Measurements from ENCODE around the gene LMO4.

Gene LMO4

GRCh38 chr1:87386217-87386790 is 57.6 kb downstream of the LMO4 start:
- Histone ChIP-seq H3K27me3 (replicated peaks; ENCODE audit: insufficient read depth, low read length) (no peaks in the 10 kb centered on the region), H2AFZ (ENCODE audit: low read length) (no peak overlapping the region), H3K9me3 (replicated peaks; ENCODE audit: insufficient read depth, low read length) (no peaks in the 10 kb centered on the region), H3K4me3 (ENCODE audit: low read length) (no peak overlapping the region), H3K4me2 (ENCODE audit: low read depth, low read length) (no peak overlapping the region), H3K36me3 (replicated peaks; ENCODE audit: insufficient read depth, low read length) (no peaks in the 10 kb centered on the region), H3F3A (ENCODE audit: insufficient read depth, low read length) (no peaks in the 10 kb centered on the region), H3K9ac (ENCODE audit: low read length) (no peak overlapping the region), H3K9me2 (replicated peaks; ENCODE audit: insufficient read depth, low read length) (no peaks in the 10 kb centered on the region), H3K4me1 (ENCODE audit: low read length) (no peaks in the 10 kb centered on the region), H3K79me2 (ENCODE audit: low read length) (no peaks in the 10 kb centered on the region), H3K27ac (ENCODE audit: low read length) (no peak overlapping the region), H4K20me1 (ENCODE audit: insufficient read depth, low read length) (no peaks in the 10 kb centered on the region)
- TF ChIP-seq EZH2 (optimal IDR thresholded peaks at IDR 0.05; ENCODE audit: low read depth, low read length) (no peak), CTCF (IDR thresholded peaks at IDR 0.05; ENCODE audit: low read length) (no peak), EZH2phosphoT487 (IDR thresholded peaks at IDR 0.05; ENCODE audit: low read length) (no peak)
- DNase-seq: no peak

- no peak for TF ChIP-seq CTCF (IDR thresholded peaks at IDR 0.05; ENCODE audit: low read length)
- no peak for TF ChIP-seq EZH2phosphoT487 (IDR thresholded peaks at IDR 0.05; ENCODE audit: low read length)
- no peak for TF ChIP-seq EZH2 (optimal IDR thresholded peaks at IDR 0.05; ENCODE audit: low read depth, low read length)
- Histone ChIP-seq H3K79me2 (ENCODE audit: low read length) (no peaks in the 10 kb centered on the region), H3K27ac (ENCODE audit: low read length) (no peak overlapping the region), H3K9me2 (replicated peaks; ENCODE audit: insufficient read depth, low read length) (no peaks in the 10 kb centered on the region), H2AFZ (ENCODE audit: low read length) (no peak overlapping the region), H3K4me2 (ENCODE audit: low read depth, low read length) (no peak overlapping the region), H4K20me1 (ENCODE audit: insufficient read depth, low read length) (no peaks in the 10 kb centered on the region), H3K27me3 (replicated peaks; ENCODE audit: insufficient read depth, low read length) (no peaks in the 10 kb centered on the region), H3K4me1 (ENCODE audit: low read length) (no peaks in the 10 kb centered on the region), H3K9me3 (replicated peaks; ENCODE audit: insufficient read depth, low read length) (no peaks in the 10 kb centered on the region), H3K4me3 (ENCODE audit: low read length) (no peak overlapping the region), H3K9ac (ENCODE audit: low read length) (no peak overlapping the region), H3K36me3 (replicated peaks; ENCODE audit: insufficient read depth, low read length) (no peaks in the 10 kb centered on the region), H3F3A (ENCODE audit: insufficient read depth, low read length) (no peaks in the 10 kb centered on the region)
- DNase-seq: no peak
These were observed 59.7 kb downstream of the LMO4 start for GRCh38 chr1:87388411-87388810.

DNA sequence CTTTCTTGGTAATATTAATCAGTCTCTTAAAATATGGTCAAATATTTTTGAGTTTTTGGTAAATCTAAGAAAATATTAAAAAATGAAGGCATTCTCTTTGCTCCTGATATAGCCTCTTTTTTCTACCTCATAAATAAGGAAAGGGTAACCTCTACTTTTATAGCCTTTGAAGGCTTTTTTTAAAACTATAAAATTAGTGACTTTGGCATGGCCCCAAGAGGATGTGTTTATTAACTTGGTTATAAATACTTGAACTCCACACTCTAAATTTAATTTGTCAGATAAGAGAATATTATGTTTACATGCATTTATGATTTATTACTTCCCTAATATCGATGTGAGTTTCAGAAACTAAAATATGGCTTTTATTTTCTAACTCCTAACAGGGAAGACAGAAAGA is 60.3 kb downstream of the LMO4 start:
- TF ChIP-seq EZH2phosphoT487 (IDR thresholded peaks at IDR 0.05; ENCODE audit: low read length): no peak
- Histone ChIP-seq H3K79me2 (ENCODE audit: low read length) (no peaks in the 10 kb centered on the region), H3K27me3 (replicated peaks; ENCODE audit: insufficient read depth, low read length) (no peaks in the 10 kb centered on the region), H3K4me3 (ENCODE audit: low read length) (no peak overlapping the region), H4K20me1 (ENCODE audit: insufficient read depth, low read length) (no peaks in the 10 kb centered on the region), H3F3A (ENCODE audit: insufficient read depth, low read length) (no peaks in the 10 kb centered on the region), H3K27ac (ENCODE audit: low read length) (no peak overlapping the region), H3K4me2 (ENCODE audit: low read depth, low read length) (no peak overlapping the region), H3K9me2 (replicated peaks; ENCODE audit: insufficient read depth, low read length) (no peaks in the 10 kb centered on the region), H3K9ac (ENCODE audit: low read length) (no peak overlapping the region), H3K36me3 (replicated peaks; ENCODE audit: insufficient read depth, low read length) (no peaks in the 10 kb centered on the region), H2AFZ (ENCODE audit: low read length) (no peak overlapping the region), H3K9me3 (replicated peaks; ENCODE audit: insufficient read depth, low read length) (no peaks in the 10 kb centered on the region), H3K4me1 (ENCODE audit: low read length) (no peaks in the 10 kb centered on the region)
- DNase-seq: no peak

DNA sequence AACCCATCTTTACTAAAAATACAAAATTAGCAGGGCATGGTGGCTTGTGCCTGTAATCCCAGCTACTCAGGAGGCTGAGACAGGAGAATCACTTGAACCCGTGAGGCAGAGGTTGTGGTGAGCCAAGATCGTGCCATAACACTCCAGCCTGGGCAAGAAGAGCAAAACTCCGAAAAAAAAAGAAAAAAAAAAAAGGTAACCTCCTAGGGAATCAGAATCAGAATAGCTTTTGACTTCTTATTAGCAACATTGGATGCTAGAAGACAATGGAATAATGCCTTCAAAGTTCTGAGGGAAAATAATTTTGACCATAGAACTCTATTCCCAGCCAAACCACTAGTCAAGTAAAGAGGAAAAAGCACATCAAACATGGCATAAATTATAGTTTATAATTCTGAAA is 60.9 kb downstream of the LMO4 start:
- Histone ChIP-seq H2AFZ (ENCODE audit: low read length) (no peak overlapping the region), H3K36me3 (replicated peaks; ENCODE audit: insufficient read depth, low read length) (no peaks in the 10 kb centered on the region), H3K27ac (ENCODE audit: low read length) (no peak overlapping the region), H3K4me1 (ENCODE audit: low read length) (no peaks in the 10 kb centered on the region), H3K79me2 (ENCODE audit: low read length) (no peaks in the 10 kb centered on the region), H3K9me2 (replicated peaks; ENCODE audit: insufficient read depth, low read length) (no peaks in the 10 kb centered on the region), H3K4me3 (ENCODE audit: low read length) (no peak overlapping the region), H3K27me3 (replicated peaks; ENCODE audit: insufficient read depth, low read length) (no peaks in the 10 kb centered on the region), H3K9me3 (replicated peaks; ENCODE audit: insufficient read depth, low read length) (no peaks in the 10 kb centered on the region), H3F3A (ENCODE audit: insufficient read depth, low read length) (no peaks in the 10 kb centered on the region), H3K9ac (ENCODE audit: low read length) (no peak overlapping the region), H3K4me2 (ENCODE audit: low read depth, low read length) (no peak overlapping the region), H4K20me1 (ENCODE audit: insufficient read depth, low read length) (no peaks in the 10 kb centered on the region)
- no peak for DNase-seq
- TF ChIP-seq EZH2phosphoT487 (IDR thresholded peaks at IDR 0.05; ENCODE audit: low read length): no peak
- no peak for TF ChIP-seq EZH2 (optimal IDR thresholded peaks at IDR 0.05; ENCODE audit: low read depth, low read length)
- TF ChIP-seq CTCF (IDR thresholded peaks at IDR 0.05; ENCODE audit: low read length): no peak

Data from MM.1S (cell line).